ENCODE data around the gene LRP1B. TPM values are rescaled to one million over a fixed set of nuclear protein-coding genes. Genes with fewer than 3 reads are reported as not detected.

The LRP1B gene
- total RNA-seq, 2 donors from 2014 or later: 0.91 to 1.2 TPM

- Histone ChIP-seq H3K27ac (no peak overlapping the region), H3K4me3 (no peak overlapping the region), H3K9me3 (no peaks in the 10 kb centered on the region), H3K4me1 (replicated peaks) (no peaks in the 10 kb centered on the region), H3K36me3 (no peaks in the 10 kb centered on the region), H3K27me3 (replicated peaks; ENCODE audit: insufficient read depth) (no peaks in the 10 kb centered on the region)
- whole genome bisulfite sequencing: 90% methylated on average over 2 of the region's 2 CpGs
- TF ChIP-seq, protein P1, sequence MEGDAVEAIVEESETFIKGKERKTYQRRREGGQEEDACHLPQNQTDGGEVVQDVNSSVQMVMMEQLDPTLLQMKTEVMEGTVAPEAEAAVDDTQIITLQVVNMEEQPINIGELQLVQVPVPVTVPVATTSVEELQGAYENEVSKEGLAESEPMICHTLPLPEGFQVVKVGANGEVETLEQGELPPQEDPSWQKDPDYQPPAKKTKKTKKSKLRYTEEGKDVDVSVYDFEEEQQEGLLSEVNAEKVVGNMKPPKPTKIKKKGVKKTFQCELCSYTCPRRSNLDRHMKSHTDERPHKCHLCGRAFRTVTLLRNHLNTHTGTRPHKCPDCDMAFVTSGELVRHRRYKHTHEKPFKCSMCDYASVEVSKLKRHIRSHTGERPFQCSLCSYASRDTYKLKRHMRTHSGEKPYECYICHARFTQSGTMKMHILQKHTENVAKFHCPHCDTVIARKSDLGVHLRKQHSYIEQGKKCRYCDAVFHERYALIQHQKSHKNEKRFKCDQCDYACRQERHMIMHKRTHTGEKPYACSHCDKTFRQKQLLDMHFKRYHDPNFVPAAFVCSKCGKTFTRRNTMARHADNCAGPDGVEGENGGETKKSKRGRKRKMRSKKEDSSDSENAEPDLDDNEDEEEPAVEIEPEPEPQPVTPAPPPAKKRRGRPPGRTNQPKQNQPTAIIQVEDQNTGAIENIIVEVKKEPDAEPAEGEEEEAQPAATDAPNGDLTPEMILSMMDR (IDR thresholded peaks at IDR 0.05): no peak
- TF ChIP-seq POLR2A (IDR thresholded peaks at IDR 0.05) (no peak), POLR2AphosphoS5 (IDR thresholded peaks at IDR 0.05) (no peak)
- intact Hi-C loops (cut with DNase I): no loop called here
- DNase-seq (ENCODE audit: low spot score): no peak
These were observed 604.1 kb downstream of the LRP1B start for GRCh38 chr2:141526760-141527159.

DNA sequence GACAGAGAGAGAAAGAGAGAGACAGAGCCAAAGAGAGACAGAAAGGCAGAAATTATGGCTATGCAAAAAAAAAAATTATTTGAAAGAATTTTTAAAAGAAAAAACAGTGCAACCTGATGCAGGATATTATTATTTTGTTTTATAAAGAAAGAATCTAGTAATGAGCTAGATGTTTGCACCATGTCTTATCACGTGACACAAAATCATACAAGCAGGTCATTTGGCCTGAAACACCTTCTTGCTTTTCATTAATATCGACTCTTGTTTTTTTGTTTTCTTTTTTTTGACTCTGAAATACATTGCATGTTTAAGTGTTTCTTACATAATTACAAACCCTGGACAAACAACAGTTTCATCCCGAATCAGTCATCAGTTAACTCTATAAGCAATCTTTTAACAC, 606.0 kb downstream of the LRP1B start:
- no peak overlapping the region for H3K27ac ChIP-seq
- TF ChIP-seq, protein P1 (IDR thresholded peaks at IDR 0.05): no peak
- no peak for TF ChIP-seq POLR2A (IDR thresholded peaks at IDR 0.05)
- TF ChIP-seq POLR2AphosphoS5 (IDR thresholded peaks at IDR 0.05): no peak
- H3K27me3 ChIP-seq (replicated peaks; ENCODE audit: insufficient read depth): no peaks in the 10 kb centered on the region
- no peaks in the 10 kb centered on the region for H3K4me1 ChIP-seq (replicated peaks)
- no peaks in the 10 kb centered on the region for H3K9me3 ChIP-seq
- WGBS: 61% methylated on average over 3 of the region's 3 CpGs
- intact Hi-C loops (cut with DNase I): no loop called here
- DNase-seq (ENCODE audit: low spot score): no peak
- no peaks in the 10 kb centered on the region for H3K36me3 ChIP-seq
- no peak overlapping the region for H3K4me3 ChIP-seq

DNA sequence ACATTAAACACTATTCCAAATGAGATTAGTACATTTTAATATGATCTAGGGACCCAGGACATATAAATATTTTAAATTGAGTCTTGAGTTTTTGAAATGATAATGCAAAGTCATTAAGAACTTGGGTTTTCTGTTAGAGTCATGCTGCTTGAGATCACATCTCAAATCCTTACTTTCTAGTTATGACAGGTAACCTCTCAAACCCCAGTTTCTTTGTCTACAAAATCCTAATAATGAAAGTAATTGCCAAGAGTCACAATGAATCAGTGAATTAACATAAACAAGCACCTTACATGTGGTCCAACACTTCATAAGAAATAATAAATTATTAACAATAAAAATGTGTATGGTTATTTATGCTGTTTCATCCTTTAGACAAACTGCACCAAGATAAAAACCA, 607.6 kb downstream of the LRP1B start:
- Histone ChIP-seq H3K9me3 (no peaks in the 10 kb centered on the region), H3K4me3 (no peak overlapping the region), H3K4me1 (replicated peaks) (no peaks in the 10 kb centered on the region), H3K27me3 (replicated peaks; ENCODE audit: insufficient read depth) (no peaks in the 10 kb centered on the region), H3K36me3 (no peaks in the 10 kb centered on the region), H3K27ac (no peak overlapping the region)
- TF ChIP-seq, protein P1 (IDR thresholded peaks at IDR 0.05): no peak
- TF ChIP-seq POLR2A (IDR thresholded peaks at IDR 0.05): no peak
- no peak for TF ChIP-seq POLR2AphosphoS5 (IDR thresholded peaks at IDR 0.05)
- no peak for DNase-seq (ENCODE audit: low spot score)
- intact Hi-C loops (cut with DNase I): no loop called here

DNA sequence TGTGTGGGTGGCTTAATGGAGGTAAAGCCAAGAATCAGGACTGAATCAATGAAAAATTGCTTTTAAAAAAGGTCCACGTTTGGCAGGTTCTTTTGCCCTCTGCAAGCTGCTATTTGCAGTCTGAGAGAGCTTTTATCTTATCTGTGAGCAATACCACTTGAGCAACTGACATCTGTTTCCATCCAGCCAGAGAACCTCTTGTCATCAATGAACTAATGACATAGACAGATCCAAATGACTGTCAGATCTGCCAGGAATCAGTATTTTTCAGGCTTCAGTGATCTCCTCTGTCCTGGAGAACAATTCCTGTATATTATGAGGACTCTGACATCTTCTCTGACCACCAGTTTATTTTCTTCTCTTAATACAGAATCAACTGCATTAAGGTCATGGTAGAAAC, 608.1 kb downstream of the LRP1B start:
- H3K27me3 ChIP-seq (replicated peaks; ENCODE audit: insufficient read depth): no peaks in the 10 kb centered on the region
- no peak for DNase-seq (ENCODE audit: low spot score)
- no peak overlapping the region for H3K4me3 ChIP-seq
- H3K36me3 ChIP-seq: no peaks in the 10 kb centered on the region
- WGBS: 63% methylated on average over 1 of the region's 1 CpG
- no peak overlapping the region for H3K27ac ChIP-seq
- H3K9me3 ChIP-seq: no peaks in the 10 kb centered on the region
- intact Hi-C loops (cut with DNase I): no loop called here
- no peaks in the 10 kb centered on the region for H3K4me1 ChIP-seq (replicated peaks)
- TF ChIP-seq POLR2A (IDR thresholded peaks at IDR 0.05): no peak
- TF ChIP-seq, protein P1 (IDR thresholded peaks at IDR 0.05): no peak
- TF ChIP-seq POLR2AphosphoS5 (IDR thresholded peaks at IDR 0.05): no peak

- WGBS: 69% methylated on average over 3 of the region's 3 CpGs
- no peaks in the 10 kb centered on the region for H3K9me3 ChIP-seq
- H3K36me3 ChIP-seq: no peaks in the 10 kb centered on the region
- no peak for TF ChIP-seq POLR2AphosphoS5 (IDR thresholded peaks at IDR 0.05)
- no peak for TF ChIP-seq POLR2A (IDR thresholded peaks at IDR 0.05)
- TF ChIP-seq, protein P1 (IDR thresholded peaks at IDR 0.05): no peak
- DNase-seq (ENCODE audit: low spot score): no peak
- intact Hi-C loops (cut with DNase I): no loop called here
- no peaks in the 10 kb centered on the region for H3K4me1 ChIP-seq (replicated peaks)
- H3K4me3 ChIP-seq: no peak overlapping the region
- no peak overlapping the region for H3K27ac ChIP-seq
- no peaks in the 10 kb centered on the region for H3K27me3 ChIP-seq (replicated peaks; ENCODE audit: insufficient read depth)
These were observed 608.8 kb downstream of the LRP1B start for GRCh38 chr2:141522048-141522447.
